Fibroblast of mammary gland (primary cell): ENCODE measurements around the gene SSMEM1.
"Not testable (repeated sequence)": the region's sequence is repeated elsewhere in the genome, so short reads cannot be mapped to it uniquely, and the experiment has no call there.

Experiments used
- DNase-seq: peaks from one replicate; pipeline ENCODE4 v3.0.0-alpha.2; 2010; ENCODE audit warnings: low read depth
- H3K4me3 ChIP-seq: 2 replicates; pipeline ENCODE4 v1.5.1; 2011; ENCODE audit warnings: low read depth, mild to moderate bottlenecking, low read length, moderate library complexity; ENCODE audit not compliant: control insufficient read depth
- CTCF ChIP-seq: conservative IDR thresholded peaks from 2 replicates; pipeline ENCODE4 v1.5.1; 2011; ENCODE audit warnings: low read depth, low read length, inconsistent platforms; ENCODE audit not compliant: control insufficient read depth, insufficient read depth

SSMEM1 gene

GRCh38 chr7:130219871-130220270 is 12.2 kb downstream of the SSMEM1 start:
- TF ChIP-seq CTCF, result no peak
- H3K4me3 ChIP-seq, result no peak overlapping the region
- DNase-seq, result no peak

- no peak for TF ChIP-seq CTCF
- DNase-seq, result no peak
- no peak overlapping the region for H3K4me3 ChIP-seq
Observed at GRCh38 chr7:130221746-130222145, 14.1 kb downstream of the SSMEM1 start.

- DNase-seq, result no peak
- no peak overlapping the region for H3K4me3 ChIP-seq
- no peak for TF ChIP-seq CTCF
Observed at GRCh38 chr7:130223646-130224045, 16.0 kb downstream of the SSMEM1 start.

- DNase-seq, result no peak
- no peak for TF ChIP-seq CTCF
- no peak overlapping the region for H3K4me3 ChIP-seq
Observed at GRCh38 chr7:130224210-130224609, 16.6 kb downstream of the SSMEM1 start.

GRCh38 chr7:130224923-130225322 is 17.3 kb downstream of the SSMEM1 start:
- not testable (repeated sequence) for H3K4me3 ChIP-seq
- DNase-seq, result peak; percentile 86

- no peak overlapping the region for H3K4me3 ChIP-seq
- no peak for TF ChIP-seq CTCF
- DNase-seq, result no peak
Observed at GRCh38 chr7:130226333-130226732, 18.7 kb downstream of the SSMEM1 start.

- H3K4me3 ChIP-seq, result no peak overlapping the region
- DNase-seq, result no peak
- no peak for TF ChIP-seq CTCF
Observed at GRCh38 chr7:130227883-130228575, 20.4 kb downstream of the SSMEM1 start.
